Activated CD8-positive, alpha-beta T cell treated with anti-CD3 and anti-CD28 coated beads, Interleukin-2, amount 10 ng/mL, durations not matched to agents 7 days and 5 days (primary cell): ENCODE results near the gene NCR3LG1. TPM values are rescaled to one million over a fixed set of nuclear protein-coding genes. Genes with fewer than 3 reads are reported as not detected.
A peak's percentile ranks its signal among the peaks of the same experiment; 100 is the strongest.

Experiments
- ATAC-seq: fragments of 150-1000 bp; cut with Tn5 transposase; one replicate; pipeline ENCODE4 v1.10.0; 2021; ENCODE audit warnings: moderate library complexity
- CTCF ChIA-PET: fragments of 350-600 bp; sonication (Branson Sonifier 250); formaldehyde crosslinking; loops from one replicate; lab custom pipeline; 2021; ENCODE audit warnings: antibody characterized with exemption; lab: Charles Lee
- POLR2A ChIA-PET: fragments of 350-600 bp; sonication (Branson Sonifier 250); formaldehyde crosslinking; loops from one replicate; lab custom pipeline; 2021; ENCODE audit warnings: antibody characterized with exemption; lab: Charles Lee
- DNase-seq: peaks from one replicate; pipeline ENCODE4 v3.0.0-alpha.2; 2020
- H3K27ac Mint-ChIP-seq: one replicate; pipeline ENCODE4 v1.8.0; 2021; ENCODE audit warnings: mild to moderate bottlenecking, mixed read lengths
- H3K27me3 Mint-ChIP-seq: one replicate; pipeline ENCODE4 v1.8.0; 2021; ENCODE audit warnings: low read depth, mixed read lengths
- H3K36me3 Mint-ChIP-seq: one replicate; pipeline ENCODE4 v1.8.0; 2021; ENCODE audit warnings: low read depth, mixed read lengths
- H3K4me1 Mint-ChIP-seq: one replicate; pipeline ENCODE4 v1.8.0; 2021; ENCODE audit warnings: low read depth, mixed read lengths
- H3K4me3 Mint-ChIP-seq: one replicate; pipeline ENCODE4 v1.8.0; 2021; ENCODE audit warnings: mild to moderate bottlenecking, mixed read lengths
- H3K9me3 Mint-ChIP-seq: one replicate; pipeline ENCODE4 v1.8.0; 2022; ENCODE audit warnings: mixed read lengths; ENCODE audit not compliant: insufficient read depth
- total RNA-seq, 2 experiments: library from RNA; stranded (reverse); gene quantifications; one replicate each; pipeline ENCODE4 v1.2.3, GENCODE V29; 2021

Gene NCR3LG1
- total RNA-seq, 2 experiments from 2014 or later: 1.5 to 1.9 TPM

- H3K4me1 Mint-ChIP-seq: no peaks in the 10 kb centered on the region
- peaks cover 26% of the 10 kb centered on the region for H3K9me3 Mint-ChIP-seq
- no peak for DNase-seq
- ChIA-PET CTCF (interaction anchor here (2.2 kb wide), 1 partner anchor 8 kb away, joined by 12 read pairs; no protein-coding TSS in a partner anchor), POLR2A (no interaction called here)
- no peaks in the 10 kb centered on the region for H3K27me3 Mint-ChIP-seq
- peaks cover 24% of the 10 kb centered on the region for H3K36me3 Mint-ChIP-seq
- H3K4me3 Mint-ChIP-seq: no peak overlapping the region
- H3K27ac Mint-ChIP-seq: no peak overlapping the region
- ATAC-seq: no peak
These were observed 23.9 kb downstream of the NCR3LG1 start for GRCh38 chr11:17375547-17375946.

GRCh38 chr11:17376493-17376892, 24.9 kb downstream of the NCR3LG1 start:
- peaks cover 15% of the 10 kb centered on the region for H3K36me3 Mint-ChIP-seq
- H3K9me3 Mint-ChIP-seq: peaks cover 19% of the 10 kb centered on the region
- H3K27ac Mint-ChIP-seq: no peak overlapping the region
- CTCF ChIA-PET: no interaction called here
- no peak for ATAC-seq
- no peaks in the 10 kb centered on the region for H3K27me3 Mint-ChIP-seq
- H3K4me1 Mint-ChIP-seq: no peaks in the 10 kb centered on the region
- no peak overlapping the region for H3K4me3 Mint-ChIP-seq
- no peak for DNase-seq
- POLR2A ChIA-PET: no interaction called here

- POLR2A ChIA-PET: no interaction called here
- no peaks in the 10 kb centered on the region for H3K4me1 Mint-ChIP-seq
- H3K27me3 Mint-ChIP-seq: no peaks in the 10 kb centered on the region
- CTCF ChIA-PET: interaction anchor here (1.1 to 2.9 kb wide), 3 partner anchors 10 to 150 kb away, joined by 3 to 8 read pairs (median 4); partner anchors contain the start of gene KCNJ11
- DNase-seq: no peak
- H3K4me3 Mint-ChIP-seq: no peak overlapping the region
- no peaks in the 10 kb centered on the region for H3K36me3 Mint-ChIP-seq
- no peak for ATAC-seq
- peaks cover 3% of the 10 kb centered on the region for H3K9me3 Mint-ChIP-seq
- H3K27ac Mint-ChIP-seq: no peak overlapping the region
These were observed 27.1 kb downstream of the NCR3LG1 start for GRCh38 chr11:17378655-17379054.

- POLR2A ChIA-PET: no interaction called here
- Mint-ChIP-seq H3K27ac (no peak overlapping the region), H3K4me1 (no peaks in the 10 kb centered on the region), H3K36me3 (no peaks in the 10 kb centered on the region), H3K9me3 (no peaks in the 10 kb centered on the region), H3K27me3 (no peaks in the 10 kb centered on the region), H3K4me3 (no peak overlapping the region)
- CTCF ChIA-PET: interaction anchor here (1.1 to 2.9 kb wide), 3 partner anchors 9 to 149 kb away, joined by 3 to 8 read pairs (median 4); partner anchors contain the start of gene KCNJ11
- ATAC-seq (no peak), DNase-seq (no peak)
These were observed 28.0 kb downstream of the NCR3LG1 start for GRCh38 chr11:17379383-17380180.

- Mint-ChIP-seq H3K27me3 (no peaks in the 10 kb centered on the region), H3K4me3 (no peak overlapping the region), H3K9me3 (no peaks in the 10 kb centered on the region), H3K4me1 (peaks cover under 1% of the 10 kb centered on the region), H3K36me3 (no peaks in the 10 kb centered on the region), H3K27ac (no peak overlapping the region)
- no peak for DNase-seq
- ChIA-PET POLR2A (no interaction called here), CTCF (interaction anchor here (2.2 to 5.0 kb wide), 3 partner anchors 125 to 151 kb away, joined by 16 to 101 read pairs (median 28); no protein-coding TSS in a partner anchor)
- no peak for ATAC-seq
These were observed 29.6 kb downstream of the NCR3LG1 start for GRCh38 chr11:17381156-17381555.

- Mint-ChIP-seq H3K36me3 (no peaks in the 10 kb centered on the region), H3K27ac (no peak overlapping the region), H3K27me3 (no peaks in the 10 kb centered on the region), H3K4me3 (no peak overlapping the region), H3K4me1 (peaks cover 5% of the 10 kb centered on the region), H3K9me3 (no peaks in the 10 kb centered on the region)
- ATAC-seq (no peak), DNase-seq (no peak)
- POLR2A ChIA-PET: no interaction called here
- CTCF ChIA-PET: interaction anchor here (0.8 to 5.0 kb wide), 6 partner anchors 22 to 152 kb away, joined by 3 to 101 read pairs (median 20); no protein-coding TSS in a partner anchor
These were observed 30.6 kb downstream of the NCR3LG1 start for GRCh38 chr11:17382046-17382728.

GRCh38 chr11:17383461-17383860, 31.9 kb downstream of the NCR3LG1 start:
- H3K36me3 Mint-ChIP-seq: no peaks in the 10 kb centered on the region
- ChIA-PET POLR2A (no interaction called here), CTCF (interaction anchor here (0.8 to 5.0 kb wide), 34 partner anchors 9 to 595 kb away, joined by 3 to 101 read pairs (median 5); partner anchors contain the start of gene USH1C)
- no peak overlapping the region for H3K4me3 Mint-ChIP-seq
- peaks cover 3% of the 10 kb centered on the region for H3K27me3 Mint-ChIP-seq
- no peaks in the 10 kb centered on the region for H3K9me3 Mint-ChIP-seq
- DNase-seq (no peak), ATAC-seq (no peak)
- peaks cover 10% of the 10 kb centered on the region for H3K4me1 Mint-ChIP-seq
- H3K27ac Mint-ChIP-seq: no peak overlapping the region

- ATAC-seq: peak; percentile 54
- Mint-ChIP-seq H3K4me1 (peaks cover 10% of the 10 kb centered on the region), H3K36me3 (no peaks in the 10 kb centered on the region), H3K4me3 (no peak overlapping the region), H3K27ac (no peak overlapping the region), H3K9me3 (no peaks in the 10 kb centered on the region), H3K27me3 (peaks cover 3% of the 10 kb centered on the region)
- peak; percentile 88 for DNase-seq
- CTCF ChIA-PET: interaction anchor here (0.6 to 5.0 kb wide), 42 partner anchors 9 to 594 kb away, joined by 3 to 101 read pairs (median 4); partner anchors contain the start of gene USH1C
- POLR2A ChIA-PET: no interaction called here
These were observed 32.5 kb downstream of the NCR3LG1 start for GRCh38 chr11:17384002-17384511.

- H3K4me3 Mint-ChIP-seq: no peak overlapping the region
- peaks cover 17% of the 10 kb centered on the region for H3K4me1 Mint-ChIP-seq
- peaks cover 5% of the 10 kb centered on the region for H3K27me3 Mint-ChIP-seq
- H3K9me3 Mint-ChIP-seq: no peaks in the 10 kb centered on the region
- no peak overlapping the region for H3K27ac Mint-ChIP-seq
- POLR2A ChIA-PET: no interaction called here
- no peaks in the 10 kb centered on the region for H3K36me3 Mint-ChIP-seq
- CTCF ChIA-PET: interaction anchor here (2.0 to 5.0 kb wide), 4 partner anchors 114 to 155 kb away, joined by 19 to 101 read pairs (median 31); no protein-coding TSS in a partner anchor
- DNase-seq (no peak), ATAC-seq (no peak)
These were observed 33.9 kb downstream of the NCR3LG1 start for GRCh38 chr11:17385492-17385891.

- peaks cover 6% of the 10 kb centered on the region for H3K27me3 Mint-ChIP-seq
- no peak overlapping the region for H3K4me3 Mint-ChIP-seq
- no peaks in the 10 kb centered on the region for H3K36me3 Mint-ChIP-seq
- POLR2A ChIA-PET: no interaction called here
- CTCF ChIA-PET: interaction anchor here (1.0 to 5.0 kb wide), 7 partner anchors 27 to 156 kb away, joined by 3 to 101 read pairs (median 8); no protein-coding TSS in a partner anchor
- H3K27ac Mint-ChIP-seq: peak overlapping the region; percentile 43
- H3K9me3 Mint-ChIP-seq: no peaks in the 10 kb centered on the region
- H3K4me1 Mint-ChIP-seq: peaks cover 17% of the 10 kb centered on the region
- no peak for ATAC-seq
- no peak for DNase-seq
These were observed 34.3 kb downstream of the NCR3LG1 start for GRCh38 chr11:17385926-17386325.

GRCh38 chr11:17386331-17387084, 34.9 kb downstream of the NCR3LG1 start:
- ChIA-PET POLR2A (no interaction called here), CTCF (interaction anchor here (0.7 to 3.5 kb wide), 9 partner anchors 26 to 142 kb away, joined by 3 to 25 read pairs (median 3); no protein-coding TSS in a partner anchor)
- DNase-seq (peak; percentile 71), ATAC-seq (peak; percentile 55)
- Mint-ChIP-seq H3K9me3 (no peaks in the 10 kb centered on the region), H3K4me1 (peaks cover 17% of the 10 kb centered on the region), H3K36me3 (no peaks in the 10 kb centered on the region), H3K27ac (no peak overlapping the region), H3K27me3 (peaks cover 11% of the 10 kb centered on the region), H3K4me3 (no peak overlapping the region)
